ENCODE measurements around the gene RUNX3.

The RUNX3 gene

DNA sequence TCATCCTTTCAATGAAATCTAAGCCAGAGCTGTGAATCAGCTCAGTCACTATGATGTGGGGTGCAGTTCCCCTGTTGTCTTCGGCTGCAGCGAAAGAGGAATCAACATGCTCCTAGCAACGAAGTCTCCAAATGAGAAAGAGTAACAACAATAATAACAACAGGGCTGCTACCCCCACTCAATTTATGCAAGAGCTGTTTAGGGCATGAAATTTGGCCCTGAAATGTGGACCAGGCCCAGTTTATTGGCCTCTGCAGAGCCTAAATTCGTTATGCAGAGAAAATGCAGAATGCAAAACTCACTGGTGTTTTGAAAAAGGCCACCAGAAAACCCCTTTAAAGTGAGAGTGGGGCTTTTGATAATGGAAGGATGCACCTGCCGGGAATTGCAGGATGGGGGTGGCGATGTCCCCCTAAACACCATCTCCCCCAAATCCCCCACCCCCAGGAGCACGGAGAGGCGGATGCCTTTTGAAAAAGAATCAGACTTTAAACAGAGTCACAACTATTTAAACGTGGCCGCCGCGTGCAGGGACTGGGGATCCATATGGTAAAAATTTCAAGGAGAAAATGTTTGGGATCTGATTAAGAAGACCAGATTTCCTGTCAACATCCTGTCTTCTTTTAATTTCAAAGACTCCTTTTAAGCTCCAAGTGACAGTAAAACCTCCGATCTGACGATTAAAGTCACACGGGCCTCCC, 1.9 kb downstream of the RUNX3 start:
- no peak for DNase-seq

DNA sequence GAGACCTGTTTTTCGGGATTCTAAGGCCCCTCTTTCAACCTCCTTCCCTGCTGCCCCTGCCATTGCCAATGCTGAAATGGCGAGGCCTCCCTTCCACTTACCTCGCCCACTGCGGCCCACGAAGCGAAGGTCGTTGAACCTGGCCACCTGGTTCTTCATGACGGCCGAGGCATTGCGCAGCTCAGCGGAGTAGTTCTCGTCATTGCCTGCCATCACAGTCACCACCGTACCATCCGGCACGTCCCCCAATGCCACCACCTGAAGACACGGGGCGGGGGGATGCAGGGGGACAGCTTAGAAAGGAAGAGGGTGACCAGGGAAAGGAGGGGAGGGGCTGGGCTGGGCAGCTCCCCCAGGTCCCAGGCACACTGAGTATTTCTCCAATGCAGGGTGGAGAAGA, 2.6 kb downstream of the RUNX3 start:
- DNase-seq = no peak

DNA sequence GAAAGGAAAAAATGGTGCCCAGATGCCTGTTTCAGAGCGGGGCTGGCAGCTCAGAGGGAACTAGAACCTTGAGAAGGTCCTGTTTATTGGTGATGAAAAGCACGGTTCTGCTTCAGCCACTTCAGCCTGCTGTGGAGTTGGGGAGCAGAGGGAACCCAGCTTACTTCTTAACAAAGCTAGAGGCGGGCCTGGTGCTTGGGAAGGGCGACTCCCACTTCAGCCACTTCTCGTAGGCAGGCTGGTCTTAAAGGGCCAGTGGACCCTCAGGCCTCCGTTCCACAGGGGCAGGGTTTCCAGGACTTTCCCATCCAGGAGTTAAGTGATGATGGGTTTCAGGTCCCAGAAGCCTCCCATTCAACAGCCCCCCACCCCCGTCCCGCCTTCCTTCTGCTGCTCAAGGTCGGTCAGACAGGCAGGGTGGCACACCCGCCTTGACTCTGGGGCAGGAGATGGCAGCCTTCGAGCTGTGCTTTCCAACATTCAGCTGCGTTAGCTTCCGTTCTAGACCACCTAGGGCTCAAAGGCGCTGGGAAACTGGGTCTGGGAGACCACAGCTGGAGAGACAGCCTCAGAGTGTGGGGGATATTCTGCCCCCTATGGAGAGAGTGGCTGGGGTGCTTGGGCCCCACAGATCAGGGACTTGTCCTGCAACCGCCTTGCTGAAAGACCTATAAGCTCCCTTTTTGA, 3.4 kb downstream of the RUNX3 start:
- DNase-seq = no peak

DNA sequence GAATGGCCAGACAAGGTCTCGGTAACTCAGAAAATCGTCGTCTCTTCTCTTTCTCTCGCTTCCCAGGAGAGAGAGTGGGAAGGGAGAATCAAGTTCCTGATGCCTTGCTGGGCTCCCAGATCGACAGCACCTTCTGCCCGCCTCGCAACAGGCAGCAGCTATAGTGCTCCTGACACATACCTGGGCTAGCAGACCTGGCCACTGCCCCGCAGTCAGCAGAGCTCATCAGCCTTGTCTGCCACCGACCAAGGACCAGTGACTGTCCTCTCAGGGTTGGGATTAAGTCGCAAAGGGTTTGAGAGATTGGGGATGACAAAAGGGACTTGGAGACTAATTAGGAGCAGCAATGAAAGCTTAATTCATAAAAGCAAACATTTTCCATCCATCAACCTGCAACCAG, 4.1 kb downstream of the RUNX3 start:
- no peak for DNase-seq

DNA sequence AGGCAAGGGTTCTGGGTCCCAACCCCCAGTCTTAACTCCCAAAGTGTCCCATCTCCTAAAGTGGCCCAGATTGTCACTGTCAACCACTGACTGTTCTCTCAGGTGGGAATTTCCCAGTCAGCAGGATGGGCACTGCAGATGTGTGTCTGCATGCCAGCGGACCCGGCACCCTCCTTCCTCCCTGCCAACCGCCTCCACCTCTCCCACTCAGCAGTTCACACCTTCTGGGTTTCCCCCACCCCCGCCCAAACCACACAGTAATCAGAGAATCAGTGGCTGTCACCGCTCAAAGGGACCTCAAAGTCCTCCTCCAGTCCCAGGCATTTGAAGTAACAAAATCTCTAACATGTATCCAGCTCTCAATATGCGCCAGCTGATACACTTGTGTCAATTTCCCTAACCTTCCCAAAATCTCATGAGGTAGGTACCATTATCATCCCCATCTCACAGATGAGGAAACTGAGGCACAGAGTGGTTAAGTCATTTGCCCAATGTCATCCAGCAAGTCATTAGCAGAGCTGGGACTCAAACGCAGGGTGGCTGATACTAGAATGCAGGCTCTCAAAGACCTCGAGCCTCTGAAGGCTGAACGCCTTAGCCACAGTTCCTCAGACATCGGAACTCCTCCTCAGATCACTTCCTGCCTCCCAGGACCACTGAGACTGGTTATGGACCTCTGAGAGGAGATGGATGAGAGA, 4.8 kb downstream of the RUNX3 start:
- no peak for DNase-seq

DNA sequence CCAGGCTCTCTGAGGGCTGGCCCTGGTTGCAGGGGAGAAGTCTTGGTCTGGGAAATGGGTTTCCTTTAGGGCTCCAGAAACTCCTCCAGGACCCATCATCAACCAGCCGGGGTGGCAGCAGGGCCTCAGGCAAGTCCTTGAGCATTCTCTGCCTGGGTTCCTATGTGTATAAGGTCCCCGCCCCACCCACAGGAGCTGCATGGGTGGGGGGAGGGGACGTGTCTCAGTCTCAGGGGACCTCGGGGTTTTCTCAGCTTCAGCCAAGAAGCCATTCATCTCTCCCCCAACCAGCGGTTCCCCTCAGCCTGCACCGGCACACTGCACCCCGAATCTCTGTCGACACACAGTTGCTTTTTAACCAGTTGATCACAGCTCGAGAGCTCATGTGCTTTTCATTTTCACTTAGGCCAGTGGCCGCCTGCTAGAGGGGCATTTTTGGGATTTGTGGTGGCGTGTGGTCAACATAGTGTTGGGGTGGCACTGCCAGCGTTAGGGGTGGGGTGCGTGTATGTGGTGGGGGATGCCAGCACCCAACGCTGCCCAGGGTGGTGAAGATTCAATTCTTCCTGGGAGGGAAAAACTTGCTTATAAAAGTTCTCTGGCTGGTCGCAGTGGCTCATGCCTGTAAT, 6.5 kb downstream of the RUNX3 start:
- DNase-seq = no peak

DNA sequence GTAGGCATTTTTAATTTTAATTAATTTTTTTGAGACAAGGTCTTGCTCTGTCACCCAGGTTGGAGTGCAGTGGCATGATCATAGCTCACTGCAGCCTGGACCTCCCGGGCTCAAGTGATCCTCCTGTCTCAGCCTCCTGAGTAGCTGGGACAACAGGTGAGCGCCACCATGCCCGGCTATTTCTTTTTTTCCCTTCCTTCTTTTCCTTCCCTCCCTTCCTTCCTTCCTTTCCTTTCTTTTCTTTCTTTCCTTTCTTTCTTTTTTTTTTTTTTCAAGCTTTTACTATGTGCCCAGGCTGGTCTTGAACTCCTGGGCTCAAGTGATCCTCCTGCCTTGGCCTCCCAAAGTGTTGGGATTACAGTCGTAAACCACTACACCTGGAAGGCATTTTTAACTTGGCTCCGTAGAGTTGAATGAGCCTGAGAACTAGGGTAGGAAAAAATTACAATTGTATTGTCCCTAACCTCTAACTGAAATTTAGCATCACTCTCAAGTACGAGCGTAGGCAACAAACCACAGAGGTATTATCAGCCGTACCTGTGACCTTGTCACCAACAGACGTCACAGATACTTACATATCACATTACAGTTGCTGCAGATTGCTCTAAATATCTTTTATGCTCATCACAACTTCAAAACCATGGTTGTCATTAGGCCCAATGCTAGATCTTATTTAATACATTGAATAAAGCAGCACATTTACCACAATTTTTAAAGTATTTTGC, 8.0 kb downstream of the RUNX3 start:
- DNase-seq = no peak

DNA sequence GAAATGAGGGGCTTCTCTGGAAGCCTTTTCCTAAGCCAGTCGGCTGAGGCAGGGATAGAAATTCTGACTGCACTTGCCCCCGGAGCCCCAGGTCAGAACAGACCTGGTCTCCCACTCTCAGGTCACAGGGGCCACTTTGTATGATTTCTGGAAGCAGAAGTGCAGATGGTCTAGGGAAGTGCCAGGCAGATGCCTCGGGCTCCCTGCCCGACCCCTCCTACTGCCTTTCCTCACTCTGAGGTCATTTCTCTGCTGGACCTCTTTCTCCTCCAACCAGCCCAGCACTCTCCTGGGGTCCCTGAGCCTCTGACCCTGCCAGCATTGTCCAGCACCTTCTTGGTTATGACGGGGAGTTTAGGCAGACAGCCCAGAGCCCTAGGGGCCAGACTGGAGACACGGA, 8.7 kb downstream of the RUNX3 start:
- no peak for DNase-seq

DNA sequence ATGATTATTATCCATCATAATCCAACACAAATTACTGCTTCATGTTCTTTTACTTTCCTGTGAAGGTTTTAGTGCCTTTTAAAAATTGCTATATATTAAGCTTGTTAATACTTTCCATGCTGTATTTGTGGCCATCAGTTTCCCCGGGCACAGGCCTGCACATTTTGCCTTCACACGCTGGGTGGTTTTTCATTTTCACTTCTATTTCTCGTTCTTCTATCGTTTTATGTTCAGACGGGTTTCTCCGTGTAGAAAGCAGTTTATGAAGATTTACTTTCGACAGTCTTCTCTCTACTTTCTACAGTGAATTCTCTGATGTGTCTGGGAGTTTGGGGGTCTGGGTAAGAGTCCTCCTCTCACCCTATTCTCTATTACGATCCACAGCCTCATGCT, 9.5 kb downstream of the RUNX3 start:
- DNase-seq = no peak

DNA sequence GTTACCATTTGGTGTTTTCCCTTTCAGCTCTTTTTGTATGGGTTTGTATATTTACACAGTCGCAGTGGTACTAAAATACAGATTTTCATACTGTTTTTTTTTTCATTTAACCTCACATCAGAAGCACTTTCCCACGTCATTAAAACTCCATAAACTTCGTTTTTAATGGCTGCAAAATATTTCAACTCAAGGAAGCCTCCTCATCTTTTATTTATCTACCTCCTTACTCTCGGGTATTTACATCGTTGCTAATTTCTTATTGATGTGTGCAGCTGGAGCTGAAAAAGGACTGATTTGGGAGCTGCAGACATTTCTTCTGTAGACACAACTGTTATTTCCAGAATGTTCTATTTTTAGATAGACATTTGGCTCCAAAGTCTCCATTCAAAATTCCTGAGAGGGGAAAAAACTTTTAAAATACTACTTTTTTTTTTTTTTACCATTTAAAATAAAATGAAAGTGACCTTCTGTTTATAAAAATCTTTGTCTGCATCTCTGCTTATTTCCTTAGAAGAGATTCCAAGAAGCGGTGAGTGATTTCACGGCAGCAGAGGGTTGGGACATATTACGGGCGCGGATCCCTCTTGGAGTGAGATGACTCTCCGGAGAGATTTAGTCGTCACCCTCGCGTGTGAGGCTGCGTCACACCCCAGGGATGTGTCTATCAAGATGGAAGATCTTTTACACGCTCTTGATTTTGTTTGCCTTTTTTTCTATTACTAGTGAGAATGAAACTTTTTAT, 10.1 kb downstream of the RUNX3 start:
- no peak for DNase-seq

DNA sequence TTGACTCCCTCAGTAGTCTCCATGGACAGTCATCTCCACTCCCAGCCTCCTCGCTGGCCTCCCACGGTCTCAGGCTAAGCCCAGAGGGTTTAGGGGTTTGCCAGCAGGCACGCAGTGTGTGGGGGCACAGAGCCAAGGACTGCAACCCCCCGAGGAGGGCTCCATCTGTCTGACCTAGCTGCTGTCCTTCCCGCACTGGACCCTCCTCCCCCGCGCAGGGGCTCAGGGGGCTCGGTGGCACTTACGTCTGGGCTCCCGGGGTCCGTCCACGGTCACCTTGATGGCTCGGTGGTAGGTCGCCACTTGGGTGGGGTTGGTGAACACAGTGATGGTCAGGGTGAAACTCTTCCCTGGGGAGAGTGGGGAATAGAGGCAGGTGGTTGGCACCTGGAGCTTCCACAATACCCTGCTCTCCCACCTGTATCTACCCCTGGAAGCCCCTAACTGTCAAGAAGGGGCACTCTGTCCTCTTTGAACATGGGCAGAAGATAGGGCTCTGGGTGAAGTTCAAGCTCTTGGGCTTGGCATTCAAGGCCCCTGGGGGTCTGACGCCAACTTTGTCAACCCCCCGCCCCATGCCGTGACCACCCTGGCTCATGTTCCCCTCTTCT, 11.0 kb downstream of the RUNX3 start:
- no peak for DNase-seq

DNA sequence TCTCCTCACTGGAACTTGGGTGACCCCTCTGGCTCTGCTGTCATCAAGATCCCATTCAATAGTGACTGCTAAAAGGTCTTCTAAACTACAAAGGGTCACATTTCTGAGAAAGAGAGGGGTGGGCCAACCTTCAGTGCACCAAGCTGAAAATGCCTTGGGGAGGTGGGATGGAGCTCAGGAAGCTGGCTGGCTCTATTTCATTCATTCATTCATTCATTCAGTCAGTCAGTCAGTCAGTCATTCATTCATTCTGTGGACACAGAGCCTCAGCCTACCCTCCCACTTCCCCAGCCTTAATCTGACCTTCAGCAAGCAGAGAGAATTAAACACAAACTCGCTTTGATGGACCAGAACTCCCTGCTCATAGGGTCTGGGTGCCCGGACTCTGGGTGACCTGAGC, 11.7 kb downstream of the RUNX3 start:
- DNase-seq = no peak

DNA sequence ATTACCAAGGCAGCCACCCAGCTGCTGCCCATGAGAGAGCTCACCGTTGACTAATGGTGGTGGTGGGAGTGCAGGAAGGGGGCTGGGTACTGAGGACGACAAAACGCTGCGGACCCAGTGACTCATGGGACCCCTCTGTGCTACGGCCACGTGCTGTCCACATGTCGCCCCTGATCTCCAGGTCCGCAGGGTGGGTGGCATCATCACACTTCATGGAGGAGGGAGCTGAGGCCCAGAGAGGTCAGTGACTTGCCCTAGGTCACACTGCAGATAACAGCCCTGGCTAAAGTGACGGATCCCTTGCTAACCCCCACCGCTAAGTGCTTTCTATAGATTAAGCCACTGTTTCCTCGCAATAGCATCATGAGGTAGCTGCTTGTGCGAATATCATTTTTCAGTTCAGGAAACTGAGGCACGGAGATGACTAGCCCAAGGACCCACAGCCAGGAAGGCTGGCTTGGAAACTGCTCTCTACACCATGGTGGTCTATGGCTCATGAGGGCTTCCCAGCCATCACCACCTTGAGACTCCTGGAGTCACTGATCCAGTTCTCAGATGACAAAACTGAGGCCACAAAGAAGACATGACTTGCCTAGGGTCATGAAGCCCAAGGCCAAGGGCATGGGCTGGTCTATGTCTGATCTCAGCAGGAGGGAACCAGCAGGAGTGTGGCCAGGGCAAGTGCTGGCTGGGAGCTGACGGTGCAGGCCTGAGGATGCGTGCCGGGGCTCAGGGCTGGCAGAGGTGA, 12.6 kb downstream of the RUNX3 start:
- DNase-seq = no peak

DNA sequence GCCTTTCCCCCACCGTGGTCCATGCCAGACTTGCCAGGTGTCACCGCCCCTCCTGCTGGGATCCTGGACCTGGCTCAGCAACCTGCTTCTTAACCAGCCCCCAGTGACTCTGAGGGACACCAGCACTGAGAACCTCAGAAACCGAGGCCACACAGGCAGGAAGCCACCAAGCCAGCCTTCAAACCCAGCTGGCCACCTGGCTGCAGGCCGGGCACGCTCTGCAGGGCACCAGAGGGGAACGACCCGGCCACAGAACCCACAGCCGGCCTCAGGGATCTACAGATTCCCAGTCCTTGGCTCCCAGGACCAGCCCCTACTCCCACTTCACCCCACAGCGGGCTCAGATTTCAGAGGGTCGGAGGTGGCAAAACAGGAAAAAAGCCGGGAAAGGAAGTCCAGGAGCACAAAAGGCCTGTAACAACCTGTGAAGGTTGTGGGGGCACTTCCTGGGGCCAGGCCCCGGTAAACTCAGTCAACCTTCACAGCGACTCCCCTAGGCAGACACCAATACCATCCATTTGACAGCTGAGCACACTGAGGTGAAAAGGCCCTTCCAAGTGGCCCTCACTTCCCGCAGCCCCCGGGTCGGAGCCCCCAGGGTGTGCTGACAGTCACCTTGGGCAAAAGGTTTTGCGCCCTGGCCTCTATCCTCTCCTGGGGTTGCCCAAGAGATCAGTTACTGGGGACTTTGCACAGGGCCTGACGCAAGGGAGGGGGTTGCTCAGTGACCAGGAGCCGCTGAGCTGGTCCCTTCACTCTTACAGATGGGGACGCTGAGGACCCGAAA, 14.1 kb downstream of the RUNX3 start:
- DNase-seq = no peak

DNA sequence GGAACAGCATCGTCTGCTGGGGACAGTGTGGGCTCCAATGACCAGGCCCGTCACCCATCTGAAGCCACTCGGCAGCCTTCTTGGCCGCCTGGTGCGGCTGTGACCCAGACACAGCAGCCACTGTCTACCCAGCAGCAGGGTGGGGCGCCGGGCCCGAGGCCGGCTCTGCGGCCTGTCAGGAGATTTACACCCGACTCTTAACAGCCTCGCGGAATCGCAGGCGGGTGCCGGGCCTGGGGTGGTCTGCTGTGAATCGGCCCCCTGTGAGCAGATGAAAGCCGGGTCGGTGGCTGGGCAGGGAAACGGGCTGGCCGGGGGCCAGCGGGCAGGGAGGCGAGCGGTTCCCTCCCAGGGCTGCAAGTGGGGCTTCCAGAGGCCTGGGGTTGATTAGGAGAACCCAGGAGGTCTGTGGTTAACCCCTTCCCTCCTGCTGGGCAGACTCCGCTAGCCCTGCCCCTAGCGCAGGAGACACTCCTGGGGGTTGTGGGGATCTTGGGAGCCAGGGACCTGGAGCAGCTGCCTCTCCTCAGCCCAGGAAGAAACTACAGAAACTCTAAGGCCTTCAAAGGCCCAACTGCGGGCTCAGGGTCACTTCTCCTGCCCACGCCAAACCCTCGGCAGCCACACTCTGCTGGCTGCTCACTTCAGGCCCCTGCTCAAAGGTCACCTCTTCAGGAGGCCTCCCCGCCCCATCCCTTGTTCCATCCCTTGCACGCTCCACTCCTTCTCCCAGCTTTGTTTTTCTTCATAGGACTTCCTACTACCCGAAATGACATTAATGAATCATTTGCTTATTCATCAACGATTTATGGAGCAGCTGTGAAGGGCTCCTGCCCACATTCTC, 15.6 kb downstream of the RUNX3 start:
- no peak for DNase-seq

DNA sequence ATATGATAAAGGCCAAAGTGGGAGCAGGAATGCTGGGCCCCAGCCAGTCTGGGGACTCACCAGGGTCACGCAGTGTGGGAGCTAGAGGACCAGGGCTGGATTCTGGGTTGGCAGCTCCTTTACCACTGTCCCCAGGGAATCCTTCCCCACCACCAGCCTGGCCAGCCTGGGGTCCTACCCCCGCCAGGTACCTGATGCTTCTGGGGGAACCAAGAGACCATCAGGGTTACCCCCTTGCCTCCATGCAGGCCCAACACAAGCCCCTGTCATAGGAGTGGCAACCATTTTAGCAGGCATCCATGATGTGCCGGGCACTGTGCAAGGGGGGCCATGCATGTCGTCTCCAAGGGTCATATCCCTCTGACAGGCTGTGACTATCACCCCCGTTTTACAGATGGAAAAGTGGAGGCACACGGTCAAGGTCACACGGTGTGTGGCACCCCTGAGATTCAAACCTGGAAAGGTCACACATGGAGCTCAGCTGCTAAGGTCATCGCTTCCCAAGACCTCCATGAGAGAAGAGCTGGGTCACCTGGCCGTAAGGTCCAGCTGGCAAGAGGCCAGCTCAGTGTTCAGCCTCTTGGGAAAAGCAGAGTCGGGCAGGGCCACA, 16.4 kb downstream of the RUNX3 start:
- no peak for DNase-seq

DNA sequence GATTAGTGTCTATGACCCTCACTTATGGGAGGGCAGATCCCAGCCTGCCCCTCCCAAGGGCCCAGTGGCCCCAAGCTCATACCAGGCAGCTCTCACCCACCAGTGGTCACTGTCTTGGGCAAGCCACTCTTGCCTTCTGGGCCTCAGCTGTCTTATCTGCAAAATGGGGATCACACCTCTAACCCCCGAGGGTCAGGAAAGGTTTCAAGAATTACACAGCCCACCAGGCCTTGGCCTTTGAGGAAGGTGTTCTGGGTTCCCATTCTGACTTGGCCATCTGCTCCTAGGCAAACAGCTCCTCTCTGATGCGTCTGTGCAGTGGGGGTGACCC, 16.8 kb downstream of the RUNX3 start:
- no peak for DNase-seq

DNA sequence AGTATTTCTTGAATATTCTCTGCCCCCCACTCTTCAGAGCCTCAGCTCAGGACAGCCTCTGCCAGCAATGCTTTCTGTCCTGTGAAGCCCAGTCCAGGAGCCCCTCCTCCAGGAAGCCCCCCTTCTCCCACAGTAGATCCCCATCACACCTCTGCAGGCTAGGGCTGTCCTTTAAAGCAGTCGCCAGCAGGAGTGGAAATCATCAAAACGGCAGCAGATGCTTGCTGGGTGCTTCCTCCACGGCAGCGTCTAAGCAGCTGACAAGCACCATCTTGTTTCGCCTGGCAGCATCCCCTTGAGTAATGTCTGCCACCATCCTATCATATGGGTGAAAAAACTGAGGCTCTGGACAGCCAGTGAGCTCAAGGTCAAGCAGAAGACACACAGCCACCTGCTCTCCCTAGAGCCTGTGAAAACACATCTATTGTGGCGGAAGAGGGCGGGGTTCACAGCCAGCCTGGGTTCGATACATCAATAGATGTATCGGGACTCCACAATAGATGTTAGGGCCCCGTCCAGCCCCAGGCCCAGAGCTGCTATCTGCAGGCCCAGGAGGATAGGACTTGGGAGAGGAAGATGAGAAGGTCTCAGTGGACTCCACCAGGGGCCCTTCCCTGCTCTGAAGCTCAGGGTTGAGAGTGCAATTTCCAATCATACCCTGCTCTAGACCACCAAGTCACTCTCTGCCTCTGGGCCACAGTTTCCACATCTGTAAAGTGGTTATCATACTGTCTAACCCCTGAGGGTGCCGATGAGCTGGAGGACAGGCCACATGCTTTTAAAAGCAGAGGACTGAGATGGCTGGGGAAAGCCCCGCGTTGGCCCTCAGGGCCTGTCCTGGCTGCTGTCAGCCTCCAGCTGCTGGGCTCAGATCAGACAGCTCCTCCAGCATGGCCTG, 17.5 kb downstream of the RUNX3 start:
- DNase-seq = no peak

All from GDM1 (cell line).